HG03045 (cell line): Measurements from ENCODE around the gene RPH3AL.
"Not testable (repeated sequence)": the region's sequence is repeated elsewhere in the genome, so short reads cannot be mapped to it uniquely, and the experiment has no call there.

Source experiments
- ATAC-seq: cut with Tn5 transposase; IDR thresholded peaks from one replicate; pipeline ENCODE4 v1.9.1; 2021; ENCODE audit warnings: mild to moderate bottlenecking, moderate library complexity; ENCODE audit not compliant: unreplicated experiment

Gene RPH3AL

DNA sequence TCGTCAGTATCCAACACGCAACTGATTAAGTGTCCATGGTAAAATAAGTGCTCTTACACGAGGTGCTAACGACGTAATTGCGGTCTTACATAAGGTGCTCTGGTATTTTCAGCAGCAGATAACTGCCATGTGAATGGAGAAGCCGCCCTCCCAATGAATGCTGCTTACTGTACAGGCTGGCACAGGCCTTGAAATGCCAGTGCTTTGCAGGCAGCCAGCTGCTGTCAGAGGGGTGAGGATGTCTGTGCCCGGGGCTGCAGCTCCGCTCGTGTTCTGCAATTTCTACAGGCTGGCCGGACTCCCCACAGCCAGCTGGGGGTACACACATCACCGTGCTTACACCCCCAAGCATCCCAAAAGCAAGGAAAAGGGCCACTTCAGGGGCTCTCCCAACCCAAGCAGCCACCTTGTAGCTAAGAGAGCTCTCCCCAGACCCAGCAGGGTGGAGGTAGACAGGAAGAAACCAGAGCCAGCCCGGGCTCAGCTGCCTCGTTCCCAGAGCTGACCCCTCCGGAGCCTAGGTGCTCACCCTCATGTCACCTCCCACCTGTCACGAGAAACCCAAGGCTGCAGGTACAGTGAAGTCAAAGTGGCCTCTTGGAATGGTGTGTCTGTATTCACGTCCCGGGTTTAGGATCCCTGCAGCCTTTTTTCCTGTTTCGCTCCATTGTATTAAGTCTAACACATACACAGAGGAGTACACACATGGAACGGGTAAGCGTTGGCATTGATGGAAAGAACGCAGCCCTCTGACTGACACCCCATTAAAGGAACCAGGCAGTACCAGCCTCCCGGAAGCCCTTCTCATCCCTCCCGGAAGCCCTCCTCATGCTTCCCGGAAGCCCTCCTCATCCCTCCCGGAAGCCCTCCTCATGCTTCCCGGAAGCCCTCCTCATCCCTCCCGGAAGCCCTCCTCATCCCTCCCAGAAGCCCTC lies 27.2 kb upstream of the RPH3AL start:
- ATAC-seq, result no peak

DNA sequence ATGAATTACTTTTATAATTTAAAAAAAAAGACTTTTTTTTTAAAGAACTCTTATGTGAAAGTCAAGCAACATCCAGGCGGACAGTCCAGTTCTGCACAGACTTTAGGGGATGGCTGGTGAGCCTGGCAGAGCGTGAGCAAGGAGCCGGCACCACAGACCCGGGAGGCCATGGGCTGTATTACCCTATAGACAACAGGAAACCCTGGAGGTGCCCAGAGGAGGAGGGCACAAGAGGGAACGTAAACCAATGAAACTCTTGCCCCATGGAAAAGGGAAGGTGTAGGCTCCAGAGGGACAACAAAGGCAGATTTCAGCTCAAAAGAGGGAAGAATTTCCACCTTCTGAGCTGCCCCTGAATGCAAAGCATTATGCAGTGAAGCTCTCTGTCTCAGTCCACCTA lies 25.5 kb upstream of the RPH3AL start:
- ATAC-seq, result no peak

DNA sequence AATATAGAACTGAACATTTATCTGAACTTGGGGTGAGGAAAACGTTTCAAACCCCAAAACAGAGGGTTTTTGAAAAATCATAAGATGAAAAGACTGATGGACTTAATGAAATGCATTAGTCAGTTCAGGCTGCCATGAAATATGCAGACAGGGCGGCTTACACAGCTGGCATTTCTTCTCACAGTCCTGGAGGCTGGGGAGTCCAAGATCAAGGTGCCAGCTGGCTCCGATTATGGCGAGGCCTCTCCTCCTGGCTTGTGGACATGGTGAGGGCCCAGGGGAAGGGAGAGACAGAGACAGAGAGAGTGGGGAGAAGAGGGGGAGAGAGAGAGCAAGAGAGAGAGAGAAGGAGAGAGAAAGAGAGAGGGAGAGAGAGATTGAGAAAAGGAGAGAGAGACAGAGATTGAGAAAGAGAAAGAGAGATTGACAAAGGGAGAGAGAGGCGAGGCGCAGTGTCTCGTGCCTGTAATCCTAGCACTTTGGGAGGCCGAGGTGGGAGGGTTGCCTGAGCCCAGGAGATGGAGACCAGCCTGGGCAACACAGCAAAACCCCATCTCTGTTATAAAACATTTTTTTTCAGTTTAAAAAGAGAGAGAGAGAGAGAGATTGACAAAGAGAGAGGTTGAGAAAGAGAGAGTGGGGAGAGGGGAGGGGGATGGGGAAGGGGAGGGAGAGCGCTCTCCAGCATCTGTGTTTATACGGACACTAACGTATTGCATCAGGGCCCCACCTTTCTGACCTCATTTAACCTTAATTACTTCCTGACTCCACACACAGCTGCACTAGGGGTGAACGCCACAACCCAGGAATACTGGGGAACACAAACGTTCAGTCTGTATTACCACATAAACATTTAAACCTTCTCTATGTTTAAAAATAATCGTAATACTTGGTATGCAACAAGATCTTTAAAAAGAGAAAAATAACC lies 24.6 kb upstream of the RPH3AL start:
- ATAC-seq, result no peak

DNA sequence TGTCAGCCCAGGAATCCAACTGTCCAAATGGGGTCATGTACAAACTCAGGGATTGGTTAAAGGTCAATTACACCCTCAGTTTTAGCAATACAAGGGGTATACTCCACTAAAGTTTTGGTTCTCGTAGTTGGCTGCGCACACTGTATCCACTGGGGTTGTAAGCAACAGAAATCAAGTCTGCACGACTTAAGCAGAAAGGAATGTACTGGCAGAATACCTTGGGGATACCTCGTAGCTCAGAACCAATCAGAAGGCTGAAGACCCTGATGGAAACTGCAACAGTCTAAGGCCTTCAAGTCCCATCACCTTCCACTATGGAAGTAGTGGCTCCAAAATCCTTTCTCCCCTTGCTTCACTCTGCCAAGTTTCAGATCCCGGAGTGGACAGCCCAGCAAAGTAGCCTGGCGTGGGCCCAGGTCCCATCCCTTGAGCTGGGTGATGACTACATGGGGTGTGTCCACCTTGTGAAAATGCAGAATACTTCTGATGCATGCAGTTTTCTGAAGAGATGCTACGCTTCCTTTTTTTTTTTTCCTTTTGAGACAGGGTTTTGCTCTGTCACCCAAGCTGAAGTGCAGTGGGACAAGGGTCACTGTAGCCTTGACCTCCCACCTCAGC lies 21.1 kb upstream of the RPH3AL start:
- ATAC-seq, result no peak

DNA sequence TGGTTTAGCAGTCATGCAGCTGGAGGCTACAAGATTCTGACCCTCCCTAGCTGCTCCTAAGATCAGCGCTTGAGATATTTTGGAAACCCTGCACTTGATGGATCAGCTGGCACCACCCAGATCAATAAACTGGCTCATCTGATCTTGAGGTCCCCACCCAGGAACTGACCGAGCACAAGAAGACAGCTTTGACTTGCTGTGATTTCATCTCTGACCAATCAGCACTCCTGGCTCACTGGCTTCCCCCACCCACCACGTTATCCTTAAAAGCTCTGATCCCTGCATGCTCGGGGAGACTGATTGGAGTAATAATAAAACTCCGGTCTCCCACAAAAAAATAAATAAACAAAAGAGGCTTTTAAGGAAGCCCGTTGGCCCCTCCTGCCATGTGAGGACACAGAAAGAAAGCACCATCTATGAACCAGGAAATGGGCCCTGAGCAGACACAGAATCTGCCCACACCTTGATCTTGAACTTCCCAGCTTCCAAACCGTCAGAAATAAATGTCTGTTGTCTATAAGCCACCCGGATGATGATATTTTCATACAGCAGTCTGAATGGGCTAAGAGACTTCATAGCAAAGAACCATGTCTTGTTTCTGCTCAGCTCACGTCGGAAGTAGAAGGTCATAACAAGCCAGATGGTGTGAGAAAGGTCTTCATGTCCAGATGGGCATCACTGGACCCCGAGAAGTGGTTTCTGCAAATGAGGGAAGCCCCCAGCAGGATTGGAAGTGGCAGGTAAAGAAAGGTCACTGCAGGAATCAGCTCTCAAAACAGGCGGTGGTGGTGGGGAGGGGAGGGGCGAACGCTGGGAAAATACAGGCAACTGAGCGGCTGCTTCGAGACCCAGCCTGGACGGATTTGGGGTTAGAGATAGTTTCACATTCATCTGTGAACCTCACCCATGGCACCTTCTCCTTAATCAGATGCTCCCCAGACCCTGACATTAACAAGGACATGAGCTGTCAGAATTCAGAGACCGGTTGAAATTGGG lies 19.8 kb upstream of the RPH3AL start:
- ATAC-seq, result no peak

DNA sequence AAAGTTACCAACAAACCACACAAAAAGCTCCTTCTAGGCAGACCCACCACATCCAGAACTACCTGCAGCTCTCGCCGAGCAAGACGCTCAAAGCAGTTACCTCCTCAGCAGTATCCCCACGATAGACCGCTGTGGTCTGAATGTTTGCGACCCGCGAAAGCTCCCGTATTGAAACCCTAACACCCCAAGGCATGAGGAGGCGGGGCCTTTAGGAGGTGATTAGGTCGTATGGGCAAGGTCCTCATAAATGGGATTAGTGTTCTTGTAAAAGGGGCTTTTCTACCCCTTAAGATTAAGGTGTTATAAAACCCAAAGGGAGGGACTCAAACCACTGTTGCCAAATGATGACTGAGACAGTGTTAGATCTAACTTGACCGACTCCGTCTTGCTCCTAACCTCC lies 19.0 kb upstream of the RPH3AL start:
- no peak for ATAC-seq

DNA sequence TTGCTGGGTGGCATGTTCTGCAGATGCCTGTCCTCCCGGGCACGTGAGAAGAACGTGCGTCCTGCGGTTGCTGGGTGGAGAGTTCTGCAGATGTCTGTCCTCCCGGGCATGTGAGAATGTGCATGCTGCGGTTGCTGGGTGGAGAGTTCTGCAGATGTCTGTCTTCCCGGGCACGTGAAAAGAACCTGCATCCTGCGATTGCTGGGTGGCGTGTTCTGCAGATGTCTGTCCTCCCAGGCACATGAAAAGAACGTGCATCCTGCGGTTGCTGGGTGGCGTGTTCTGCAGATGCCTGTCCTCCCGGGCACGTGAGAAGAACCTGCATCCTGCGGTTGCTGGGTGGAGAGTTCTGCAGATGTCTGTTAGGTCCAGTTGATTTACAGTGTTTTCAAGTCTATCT lies 15.0 kb upstream of the RPH3AL start:
- not testable (repeated sequence) for ATAC-seq

DNA sequence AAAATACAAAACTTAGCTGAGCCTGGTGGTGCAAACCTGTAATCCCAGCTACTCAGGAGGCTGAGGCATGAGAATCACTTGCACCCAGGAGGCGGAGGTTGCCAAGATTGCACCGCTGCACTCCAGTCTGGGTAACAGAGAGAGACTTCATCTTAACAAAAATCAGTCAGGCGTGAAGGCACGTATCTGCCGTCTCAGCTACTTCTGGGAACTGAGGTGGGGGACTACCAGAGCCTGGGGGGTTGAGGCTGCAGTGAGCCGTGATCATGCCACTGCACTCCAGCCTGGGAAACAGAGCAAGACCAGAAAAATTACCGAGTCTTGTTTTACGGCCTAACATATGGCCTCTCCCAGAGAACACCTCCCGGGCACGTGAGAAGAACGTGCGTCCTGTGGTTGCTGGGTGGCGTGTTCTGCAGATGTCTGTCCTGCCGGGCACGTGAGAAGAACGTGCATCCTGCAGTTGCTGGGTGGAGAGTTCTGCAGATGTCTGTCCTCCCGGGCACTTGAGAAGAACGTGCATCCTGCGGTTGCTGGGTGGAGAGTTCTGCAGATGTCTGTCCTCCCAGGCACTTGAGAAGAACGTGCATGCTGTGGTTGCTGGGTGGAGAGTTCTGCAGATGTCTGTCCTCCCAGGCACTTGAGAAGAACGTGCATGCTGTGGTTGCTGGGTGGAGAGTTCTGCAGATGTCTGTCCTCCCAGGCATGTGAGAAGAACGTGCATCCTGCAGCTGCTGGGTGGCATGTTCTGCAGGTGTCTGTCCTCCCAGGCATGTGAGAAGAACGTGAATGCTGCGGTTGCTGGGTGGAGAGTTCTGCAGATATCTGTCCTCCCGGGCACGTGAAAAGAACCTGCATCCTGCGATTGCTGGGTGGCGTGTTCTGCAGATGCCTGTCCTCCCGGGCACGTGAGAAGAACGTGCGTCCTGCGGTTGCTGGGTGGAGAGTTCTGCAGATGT lies 14.3 kb upstream of the RPH3AL start:
- not testable (repeated sequence) for ATAC-seq

DNA sequence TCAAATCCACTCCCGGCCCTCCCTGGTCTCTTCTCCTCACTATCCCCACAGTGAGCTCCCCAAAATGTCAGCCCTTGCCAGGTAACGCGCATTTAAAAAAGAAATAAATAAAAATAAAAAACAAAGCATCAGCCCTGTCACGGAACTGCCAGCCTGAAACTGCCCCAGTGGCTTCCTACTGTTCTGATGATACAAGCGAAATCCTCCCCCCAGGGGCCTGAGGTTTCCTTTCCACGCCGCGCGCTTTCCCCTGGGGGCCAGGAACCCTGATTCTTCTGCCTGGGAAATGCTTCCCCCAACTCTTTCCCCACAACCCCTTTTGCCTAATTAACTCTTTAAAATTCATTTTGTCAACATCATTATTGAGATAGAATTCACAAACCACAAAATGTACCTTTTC lies 12.2 kb upstream of the RPH3AL start:
- no peak for ATAC-seq

DNA sequence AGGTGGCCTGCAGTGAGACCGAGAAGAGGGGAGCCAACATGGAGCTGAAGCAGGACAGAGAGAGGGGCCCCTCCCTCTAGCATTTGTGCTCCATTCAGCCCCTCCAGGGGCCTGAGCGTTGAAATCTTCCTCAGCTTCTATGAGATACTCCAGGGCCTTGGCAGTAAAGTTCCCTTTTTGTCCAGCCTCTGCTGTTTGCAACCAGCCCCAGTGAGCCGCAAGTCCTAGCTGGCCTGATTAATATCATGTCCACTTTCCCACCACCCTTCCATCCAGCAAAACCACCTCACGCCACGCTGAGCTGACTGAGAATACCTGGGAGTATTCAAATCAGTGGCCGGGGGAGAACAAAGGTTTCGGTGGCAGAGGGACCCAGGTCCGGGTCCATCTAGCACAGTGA lies 11.7 kb upstream of the RPH3AL start:
- ATAC-seq, result no peak

DNA sequence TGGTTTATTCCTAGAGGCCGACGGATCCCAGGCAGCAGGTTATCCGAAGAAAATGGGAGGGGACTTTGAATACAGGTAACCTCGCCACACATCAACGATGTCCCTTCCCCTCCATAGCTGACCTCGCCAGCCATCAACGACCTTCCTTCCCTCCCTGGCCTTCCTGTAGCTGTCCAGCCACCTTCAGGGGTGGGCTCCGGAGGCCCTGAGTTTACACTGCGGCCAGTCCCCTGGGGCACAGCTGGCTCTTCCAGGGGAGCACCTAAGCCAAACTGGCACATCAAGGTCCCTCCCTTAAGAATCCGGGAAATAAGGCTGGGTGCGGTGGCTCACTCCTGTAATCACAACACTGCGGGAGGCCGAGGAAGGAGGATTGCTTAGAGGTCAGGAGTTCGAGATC lies 10.1 kb upstream of the RPH3AL start:
- ATAC-seq, result no peak

DNA sequence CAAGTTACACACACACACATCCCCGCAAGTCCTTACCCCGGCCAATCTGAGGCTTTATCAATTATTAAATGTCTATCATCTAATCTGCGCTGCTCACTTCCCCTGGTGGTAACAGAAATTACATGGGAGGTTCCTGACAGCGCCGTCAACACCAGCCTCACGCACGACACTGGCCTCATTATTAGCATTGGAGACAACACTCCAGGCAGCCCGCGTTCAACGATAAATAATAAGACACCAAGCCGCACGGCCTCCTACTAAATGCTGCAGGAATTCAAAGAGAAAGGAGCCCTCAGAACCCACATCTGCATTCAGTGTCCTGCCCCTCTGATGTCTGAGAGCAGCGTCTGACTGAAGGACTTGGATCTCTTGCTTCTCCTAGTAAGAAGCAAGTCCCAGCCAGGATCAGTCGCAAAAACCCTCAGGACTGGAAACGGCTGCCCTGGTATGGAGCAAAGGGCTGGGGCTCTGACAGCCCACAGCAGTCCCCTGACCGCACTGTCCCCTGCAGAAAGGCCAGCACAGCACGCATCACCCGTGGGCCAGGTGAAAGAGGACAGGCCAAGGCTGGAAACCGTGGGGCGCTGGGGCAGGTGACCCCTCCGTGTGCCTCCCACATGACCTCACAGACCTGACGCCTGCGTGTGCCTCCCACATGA lies 7.6 kb upstream of the RPH3AL start:
- no peak for ATAC-seq

DNA sequence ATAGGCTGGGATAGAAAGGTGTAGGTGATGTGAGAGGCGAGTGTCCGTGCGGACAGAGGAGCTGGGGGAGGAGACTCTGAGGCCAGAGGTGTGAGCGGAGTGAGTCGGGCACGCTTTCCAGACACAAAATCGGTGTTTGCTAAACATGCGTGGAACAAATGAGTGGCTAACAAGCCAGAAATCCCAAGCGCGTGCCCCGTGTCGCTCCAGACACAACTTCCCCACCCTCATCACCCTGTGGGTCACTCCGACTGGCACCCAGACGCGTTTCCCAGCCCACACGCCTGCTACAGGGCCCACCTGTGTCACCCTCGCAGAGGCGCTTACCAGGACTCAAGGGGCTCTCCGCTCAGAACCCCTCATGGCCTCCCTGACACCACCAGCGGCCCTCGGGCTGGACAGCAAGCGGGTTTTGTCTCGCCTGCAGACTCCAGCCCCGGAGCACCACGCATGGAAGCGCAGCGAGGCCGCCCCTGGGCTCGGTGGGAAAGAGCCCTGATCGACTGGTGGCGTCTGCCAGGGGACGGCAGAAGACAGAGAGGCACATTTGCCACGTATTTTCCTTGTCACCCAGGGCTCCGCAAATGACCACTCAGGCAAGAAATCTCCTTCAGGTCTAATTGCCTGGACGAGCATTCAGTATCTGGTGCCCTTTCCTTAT lies 6.0 kb upstream of the RPH3AL start:
- no peak for ATAC-seq

DNA sequence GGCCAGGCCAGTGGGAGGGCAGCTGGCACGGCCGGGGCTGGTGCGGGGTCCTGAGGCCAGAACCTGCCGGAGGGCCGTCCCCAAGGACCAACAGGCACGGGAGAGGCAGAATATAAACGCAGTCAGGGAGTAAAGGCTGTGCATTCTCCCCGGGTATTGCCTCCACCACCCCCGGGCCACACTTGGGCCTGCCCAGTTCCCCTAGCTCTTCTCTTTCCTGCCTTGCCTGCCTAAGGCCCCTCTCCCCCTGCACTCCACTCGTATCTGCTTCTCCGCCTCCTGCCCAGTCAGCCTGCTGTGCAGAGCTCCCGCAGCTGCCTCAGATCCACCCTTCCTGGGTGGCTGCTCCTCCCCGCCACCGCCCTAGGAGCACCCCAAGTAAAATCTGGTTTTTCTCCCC lies 5.0 kb upstream of the RPH3AL start:
- ATAC-seq, result no peak

DNA sequence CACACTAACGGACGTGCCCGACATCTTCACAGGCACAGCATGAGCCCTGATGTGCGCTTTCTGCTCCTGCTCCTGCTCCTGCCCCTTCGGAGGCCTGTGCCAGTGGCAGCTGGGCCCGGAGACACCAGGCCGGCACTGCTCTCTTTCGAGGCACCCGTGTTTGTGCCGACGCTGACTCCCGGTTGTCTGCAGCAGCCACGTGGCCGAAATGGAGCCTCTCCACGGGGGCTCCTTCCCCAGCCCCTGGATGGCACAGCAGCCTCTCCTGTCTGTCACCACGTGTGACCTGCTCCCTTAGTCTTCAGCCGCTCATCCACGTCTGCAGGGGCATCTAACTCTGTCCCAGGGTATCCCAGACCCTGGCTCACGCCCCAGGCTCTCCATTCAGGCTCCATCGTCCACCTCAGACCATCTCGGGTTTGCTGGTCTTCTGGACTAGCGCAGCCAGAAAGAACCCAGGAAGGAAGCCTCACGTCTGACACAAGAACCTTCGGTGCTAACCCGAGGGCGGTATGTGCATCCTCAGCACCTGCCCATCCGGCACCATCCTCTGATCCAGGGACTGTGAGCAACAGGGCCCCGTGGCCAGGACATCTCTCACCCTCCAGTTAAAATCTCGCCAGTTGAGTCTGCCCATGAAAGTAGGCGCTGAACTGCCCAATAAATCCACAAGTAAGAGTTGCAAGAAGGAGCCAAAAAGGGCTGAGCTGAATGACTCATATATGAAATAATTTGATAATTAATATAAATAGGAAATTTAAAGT lies 4.2 kb upstream of the RPH3AL start:
- ATAC-seq, result no peak

DNA sequence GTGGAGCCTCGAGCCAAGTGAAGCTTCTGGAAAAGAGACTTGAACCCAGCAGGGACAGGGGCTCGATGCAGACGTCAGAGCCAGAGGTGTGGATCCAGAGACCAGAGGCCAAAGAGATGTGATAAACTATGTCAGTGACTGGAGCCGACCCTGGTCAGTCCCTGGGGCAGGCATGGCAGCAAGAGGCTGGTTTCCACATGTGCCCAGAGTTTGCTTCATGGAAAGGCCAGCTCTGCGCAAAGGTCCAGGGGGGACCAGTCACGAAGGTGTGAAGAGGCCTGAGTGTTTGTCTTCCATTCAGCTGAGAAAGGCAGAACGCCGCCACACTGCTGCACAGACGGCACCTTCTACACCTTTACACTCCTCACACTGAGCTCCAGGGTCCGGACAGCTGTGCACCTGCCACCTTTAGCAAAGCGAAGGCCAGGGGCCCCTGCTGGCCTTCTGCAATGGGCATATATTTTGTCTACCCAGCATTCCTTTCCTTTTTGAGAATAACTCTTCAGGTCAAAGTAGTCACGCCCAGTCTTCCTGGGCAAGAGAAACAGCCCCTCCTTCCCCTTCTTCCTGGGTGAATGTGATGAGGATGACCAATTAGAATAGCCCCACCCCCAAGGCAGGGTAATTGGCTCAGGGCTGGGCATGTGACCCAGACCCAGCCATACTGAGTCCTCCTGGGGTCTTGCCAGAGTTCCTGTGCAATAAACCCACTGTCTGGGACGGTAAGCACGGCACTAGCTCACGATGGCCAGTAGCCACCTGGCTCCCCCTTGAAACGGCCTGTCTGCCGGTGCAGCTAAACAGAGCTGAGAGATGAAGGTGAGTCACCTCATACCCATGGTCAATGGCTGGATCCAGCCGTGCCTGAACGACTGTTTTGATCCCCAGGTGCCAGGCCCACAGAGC lies 2.3 kb upstream of the RPH3AL start:
- ATAC-seq, result no peak
